Tibial artery (tissue), 4 donors: Measurements from ENCODE around the gene YPEL1.
A peak's percentile ranks its signal among the peaks of the same experiment; 100 is the strongest.

Experiments used
- DNase-seq, 2 donors: peaks; one replicate each; pipeline ENCODE4 v3.0.0-alpha.2; 2019
- H3K27ac ChIP-seq, 2 donors: fragments of 200-600 bp; sonication (generic) in 1 of 2; 1 replicate in 1 of 2; 2 replicates in 1 of 2; pipeline ENCODE4 v1.5.1; 2018 to 2019; ENCODE audit warnings: mild to moderate bottlenecking in 1 of 2
- H3K27me3 ChIP-seq, 2 donors: fragments of 200-600 bp; sonication (generic) in 1 of 2; one replicate each; pipeline versions ENCODE4 v1.5.1 to v1.6.0; 2016 to 2019
- H3K36me3 ChIP-seq, 3 donors: fragments of 200-600 bp; sonication (generic) in 2 of 3; one replicate each; pipeline ENCODE4 v1.5.1; 2016 to 2019; ENCODE audit warnings: mild to moderate bottlenecking in 2 of 3
- H3K4me1 ChIP-seq, 4 donors: fragments of 200-600 bp; sonication (generic) in 2 of 4; 1 replicate in 3 of 4; 2 replicates in 1 of 4; pipeline ENCODE4 v1.5.1; 2016 to 2019
- H3K4me3 ChIP-seq, 2 donors: fragments of 200-600 bp; sonication (generic) in 1 of 2; 1 replicate in 1 of 2; 2 replicates in 1 of 2; pipeline ENCODE4 v1.5.1; 2018 to 2019; ENCODE audit warnings: mild to moderate bottlenecking in 2 of 2
- H3K9me3 ChIP-seq, 3 donors: fragments of 200-600 bp; sonication (generic) in 1 of 3; one replicate each; pipeline ENCODE4 v1.5.1; 2016 to 2019
- CTCF ChIP-seq, 2 experiments: fragments of 200-600 bp in 1 of 2; fragments of 450-650 bp in 1 of 2; IDR thresholded peaks; one replicate each; pipeline ENCODE4 v1.5.1; 2017 to 2019; ENCODE audit warnings: antibody characterized with exemption in 2 of 2, mild to moderate bottlenecking in 1 of 2, moderate library complexity in 1 of 2
- intact Hi-C: fragments of 100-400 bp; cut with DNase I; formaldehyde crosslinking; loops from one replicate; pipeline ENCODE4 v1.15.0; 2023; ENCODE audit warnings: low total_unique reads

YPEL1 gene

GRCh38 chr22:21714786-21715185, 20.8 kb downstream of the YPEL1 start:
- Histone ChIP-seq H3K4me3 (no peak overlapping the region), H3K9me3 (no peaks in the 10 kb centered on the region), H3K27me3 (no peaks in the 10 kb centered on the region), H3K36me3 (peaks cover 0 to 9% (median 0%) of the 10 kb centered on the region in 3 donors), H3K4me1 (peaks cover 0 to 4% (median 2%) of the 10 kb centered on the region in 4 donors), H3K27ac (no peak overlapping the region)
- TF ChIP-seq CTCF (IDR thresholded peaks at IDR 0.05) = no peak
- DNase-seq = no peak
- intact Hi-C loops = loop anchor here (5.0 kb wide), 1 partner anchor 238 kb away; the partner anchor contains the start of gene PPM1F

- H3K9me3 ChIP-seq = no peaks in the 10 kb centered on the region
- no peak overlapping the region for H3K4me3 ChIP-seq
- DNase-seq = no peak
- no peak for TF ChIP-seq CTCF (IDR thresholded peaks at IDR 0.05)
- intact Hi-C loops = loop anchor here (5.0 kb wide), 1 partner anchor 238 kb away; the partner anchor contains the start of gene PPM1F
- H3K36me3 ChIP-seq = peaks cover 0 to 12% (median 0%) of the 10 kb centered on the region in 3 donors
- H3K4me1 ChIP-seq = peaks cover 0 to 4% (median 2%) of the 10 kb centered on the region in 4 donors
- no peak overlapping the region for H3K27ac ChIP-seq
- H3K27me3 ChIP-seq = no peaks in the 10 kb centered on the region
Measured at GRCh38 chr22:21714059-21714770, 21.4 kb downstream of the YPEL1 start.

GRCh38 chr22:21713428-21714058, 22.1 kb downstream of the YPEL1 start:
- Histone ChIP-seq H3K9me3 (no peaks in the 10 kb centered on the region), H3K27ac (peak overlapping the region in 1 of 2 donors; percentile 22), H3K4me3 (no peak overlapping the region), H3K27me3 (no peaks in the 10 kb centered on the region), H3K4me1 (peaks cover 0 to 4% (median 2%) of the 10 kb centered on the region in 4 donors), H3K36me3 (peaks cover 0 to 17% (median 0%) of the 10 kb centered on the region in 3 donors)
- no peak for DNase-seq
- intact Hi-C loops = loop anchor here (2.0 to 5.0 kb wide), 2 partner anchors 225 to 239 kb away; partner anchors contain the start of gene PPM1F
- TF ChIP-seq CTCF (IDR thresholded peaks at IDR 0.05) = no peak

- H3K36me3 ChIP-seq = peaks cover 0 to 19% (median 0%) of the 10 kb centered on the region in 3 donors
- peak overlapping the region in 1 of 2 donors; percentile 22 for H3K27ac ChIP-seq
- H3K4me1 ChIP-seq = peaks cover 0 to 4% (median 2%) of the 10 kb centered on the region in 4 donors
- peak; percentile 71 to 80 for DNase-seq
- no peak overlapping the region for H3K4me3 ChIP-seq
- H3K27me3 ChIP-seq = no peaks in the 10 kb centered on the region
- intact Hi-C loops = loop anchor here (2.0 to 5.0 kb wide), 2 partner anchors 226 to 239 kb away; partner anchors contain the start of gene PPM1F
- peak; percentile 78 to 91 for TF ChIP-seq CTCF (IDR thresholded peaks at IDR 0.05)
- no peaks in the 10 kb centered on the region for H3K9me3 ChIP-seq
Measured at GRCh38 chr22:21712751-21713427, 22.7 kb downstream of the YPEL1 start.

GRCh38 chr22:21711851-21712250, 23.7 kb downstream of the YPEL1 start:
- Histone ChIP-seq H3K36me3 (peaks cover 0 to 21% (median 0%) of the 10 kb centered on the region in 3 donors), H3K27me3 (no peaks in the 10 kb centered on the region), H3K4me1 (peaks cover 0 to 4% (median 2%) of the 10 kb centered on the region in 4 donors), H3K27ac (no peak overlapping the region), H3K4me3 (no peak overlapping the region), H3K9me3 (no peaks in the 10 kb centered on the region)
- intact Hi-C loops = loop anchor here (2.0 to 5.0 kb wide), 2 partner anchors 227 to 240 kb away; partner anchors contain the start of gene PPM1F
- TF ChIP-seq CTCF (IDR thresholded peaks at IDR 0.05) = no peak
- no peak for DNase-seq
